Activated CD4-positive, alpha-beta T cell treated with anti-CD3 and anti-CD28 coated beads, Interleukin-2, amount 50 U/mL, for 48 hours (primary cell): ENCODE results near the gene ANKRD60.

Experiments used
- DNase-seq, 2 experiments: peaks; one replicate each; pipeline ENCODE4 v3.0.0-alpha.2; 2020

The ANKRD60 gene

DNA sequence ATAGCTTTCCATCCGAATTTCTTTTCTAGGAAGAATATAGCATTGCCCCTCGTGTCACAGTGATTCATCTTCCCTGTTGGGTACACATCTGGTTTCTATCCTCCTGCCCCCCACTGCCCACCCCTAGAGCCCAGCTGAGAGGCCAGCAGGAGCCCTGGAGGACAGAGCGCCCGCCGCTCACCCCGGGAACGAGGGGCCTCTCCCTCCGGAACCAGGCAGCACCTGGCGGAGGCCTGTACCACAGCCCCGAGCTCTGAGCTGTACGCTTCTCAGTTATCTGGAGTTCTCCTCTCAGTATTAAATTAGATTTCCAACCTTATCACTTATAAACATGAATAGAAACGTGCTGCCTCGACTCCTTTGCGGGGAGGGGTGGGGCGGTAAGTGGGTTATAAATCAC lies 6.0 kb downstream of the ANKRD60 start:
- DNase-seq = no peak

DNA sequence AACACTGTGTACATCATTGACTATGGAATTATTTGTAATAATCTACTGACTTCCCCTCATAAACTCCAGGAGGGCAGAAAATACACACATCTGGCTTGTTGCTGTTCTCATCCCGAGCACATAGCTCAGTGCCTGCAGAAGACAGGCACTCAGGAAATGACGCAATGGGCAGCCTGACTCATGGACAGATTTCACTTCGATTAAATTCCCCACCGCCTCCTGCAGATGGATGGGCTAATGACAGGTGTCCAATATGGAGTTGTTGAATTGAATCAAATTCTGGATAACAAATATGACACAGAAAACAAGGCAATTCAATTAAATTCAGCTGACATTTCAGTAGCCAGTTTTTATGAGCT lies 9.1 kb downstream of the ANKRD60 start:
- no peak for DNase-seq

DNA sequence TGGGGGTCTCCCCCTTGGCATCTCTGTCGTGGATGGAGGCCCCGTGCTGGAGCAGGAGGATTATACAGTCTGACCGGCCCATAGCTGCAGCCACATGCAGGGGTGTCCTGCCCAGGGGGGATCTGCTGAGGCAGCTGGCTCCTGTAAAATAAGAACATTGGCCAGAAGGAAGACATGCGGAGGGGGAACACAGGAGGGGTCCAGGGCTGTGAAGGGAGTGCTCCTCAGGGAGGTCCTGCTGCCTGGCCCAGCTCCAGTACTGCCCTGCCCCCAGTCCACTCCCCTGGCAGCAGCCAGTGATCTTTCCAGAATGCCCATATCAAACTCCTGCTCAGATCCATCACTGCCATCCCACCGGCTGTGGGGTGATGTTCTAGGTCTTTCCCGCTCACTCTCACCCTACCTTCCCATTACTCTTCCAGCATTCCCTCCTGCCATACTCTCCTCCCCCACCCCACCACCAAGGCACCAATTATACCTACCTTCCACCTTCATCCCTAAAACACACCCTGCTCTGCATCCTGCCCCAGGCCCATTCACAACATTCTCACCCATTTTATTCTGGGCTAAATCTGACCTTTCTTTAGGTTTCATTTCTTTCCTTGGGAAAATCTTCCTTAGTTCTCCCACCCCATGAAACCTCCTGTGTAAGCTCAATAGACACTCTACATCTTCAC lies 9.7 kb downstream of the ANKRD60 start:
- DNase-seq = no peak

DNA sequence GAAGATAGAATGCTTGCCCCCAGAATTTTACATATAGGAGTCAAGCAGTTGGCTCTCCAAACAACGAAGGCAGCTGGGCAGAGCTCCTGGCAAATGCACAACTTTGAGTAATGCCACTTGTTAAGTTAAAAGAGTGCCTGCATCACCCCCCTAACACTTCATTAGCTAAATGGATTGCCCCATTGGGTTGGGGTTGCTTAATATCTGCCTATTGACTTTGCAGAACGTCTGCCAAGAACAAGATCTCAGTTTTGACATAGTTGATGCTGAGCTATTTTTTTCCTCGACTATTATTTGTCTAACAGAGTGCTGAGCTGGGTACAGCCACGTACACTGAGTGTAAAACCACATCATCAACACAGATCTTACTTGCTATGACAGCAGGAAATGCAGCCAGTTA lies 12.1 kb downstream of the ANKRD60 start:
- no peak for DNase-seq

DNA sequence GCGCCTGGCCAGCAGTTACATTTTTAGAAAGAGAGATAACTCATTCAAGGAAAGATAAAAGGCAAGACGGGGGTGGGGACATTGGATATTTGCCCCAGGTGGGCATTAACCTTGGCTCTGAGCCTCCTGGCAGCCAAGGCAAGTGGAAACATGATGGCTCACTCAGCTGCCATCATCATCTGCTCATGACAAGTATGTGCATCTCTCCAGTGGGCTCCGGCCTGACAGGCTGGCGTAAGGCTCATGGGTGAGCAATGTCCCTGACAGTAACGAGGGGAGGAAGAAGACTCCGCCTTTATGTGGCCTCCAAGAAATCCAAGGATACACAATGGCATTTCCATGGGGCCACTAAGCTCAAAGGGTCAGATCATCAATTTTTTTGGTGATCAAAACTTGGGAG lies 13.3 kb downstream of the ANKRD60 start:
- DNase-seq = no peak

DNA sequence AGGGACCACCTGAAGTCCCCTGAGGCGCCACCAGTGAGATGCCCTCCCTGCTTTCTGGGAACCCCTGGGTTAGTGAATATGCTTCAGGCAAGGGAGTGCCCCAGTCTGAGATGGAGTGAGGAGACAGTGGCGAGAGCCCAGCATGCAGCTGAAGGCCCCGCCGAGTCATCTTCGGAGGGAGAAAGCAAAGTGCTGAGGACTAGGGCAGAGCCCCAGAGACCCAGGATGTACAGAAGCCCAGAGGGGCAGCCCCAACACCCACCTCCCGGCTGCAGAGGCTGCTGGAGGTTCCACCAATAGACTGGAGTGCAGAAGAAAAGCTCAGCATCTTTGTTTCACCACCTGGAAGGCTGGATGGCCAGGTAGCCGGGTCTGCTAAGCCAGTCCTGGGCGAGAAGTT lies 14.1 kb downstream of the ANKRD60 start:
- no peak for DNase-seq

DNA sequence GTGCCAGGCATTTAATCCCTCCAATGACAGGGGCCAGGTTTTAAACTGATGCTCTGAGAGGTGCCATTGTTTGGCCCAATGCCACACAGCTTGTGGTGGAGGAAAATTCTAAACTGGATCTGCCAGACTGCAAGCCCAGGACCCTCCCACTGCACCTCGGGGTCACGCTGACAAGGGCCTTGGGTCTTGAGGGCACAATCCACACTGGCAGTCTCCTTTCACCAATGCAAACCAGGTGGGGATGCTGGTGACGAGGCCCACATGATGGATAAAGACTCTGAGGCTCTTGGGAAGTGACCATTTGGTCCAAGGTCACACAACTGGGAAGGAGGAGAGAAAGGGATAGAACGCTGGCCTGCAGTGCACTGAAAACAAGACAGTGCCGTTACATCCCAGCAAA lies 14.7 kb downstream of the ANKRD60 start:
- DNase-seq = no peak

DNA sequence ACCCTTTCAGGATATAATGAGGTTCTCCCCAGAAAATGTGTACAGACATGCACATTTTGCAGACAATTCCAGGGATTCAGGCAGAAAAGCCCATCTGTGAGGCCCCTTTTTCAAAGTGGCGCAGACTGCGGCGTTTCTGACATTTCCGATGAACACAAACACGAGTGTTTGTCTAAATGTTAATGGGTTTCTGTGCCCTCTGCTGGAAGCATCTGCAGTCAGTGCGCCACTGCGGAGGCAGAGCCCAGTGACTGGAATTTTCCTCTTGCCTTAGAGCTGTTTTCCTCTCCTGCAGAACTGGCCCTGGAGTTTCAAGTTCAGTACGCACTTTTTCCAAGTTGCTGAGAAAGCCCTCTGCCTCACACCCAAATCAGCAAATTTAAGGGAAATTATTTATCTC lies 15.3 kb downstream of the ANKRD60 start:
- DNase-seq = no peak

DNA sequence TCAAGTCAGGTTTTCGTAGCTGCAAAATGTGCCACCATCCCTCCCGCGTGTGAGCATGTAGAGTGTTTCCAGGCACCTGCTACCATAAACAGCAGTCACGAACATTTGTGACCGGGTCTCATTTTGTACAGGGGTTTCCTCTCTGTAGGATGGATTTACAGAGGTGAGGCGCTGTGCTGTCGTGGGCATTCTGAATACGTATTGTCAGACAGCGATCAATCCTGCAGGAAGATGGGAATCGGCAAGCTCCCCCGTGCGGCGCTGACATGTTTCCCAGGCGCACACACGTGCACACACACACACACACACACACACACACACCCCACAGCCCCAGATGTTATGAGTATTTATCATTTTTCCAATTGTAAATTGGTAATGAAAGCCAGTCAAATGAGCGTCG lies 15.8 kb downstream of the ANKRD60 start:
- DNase-seq = no peak

DNA sequence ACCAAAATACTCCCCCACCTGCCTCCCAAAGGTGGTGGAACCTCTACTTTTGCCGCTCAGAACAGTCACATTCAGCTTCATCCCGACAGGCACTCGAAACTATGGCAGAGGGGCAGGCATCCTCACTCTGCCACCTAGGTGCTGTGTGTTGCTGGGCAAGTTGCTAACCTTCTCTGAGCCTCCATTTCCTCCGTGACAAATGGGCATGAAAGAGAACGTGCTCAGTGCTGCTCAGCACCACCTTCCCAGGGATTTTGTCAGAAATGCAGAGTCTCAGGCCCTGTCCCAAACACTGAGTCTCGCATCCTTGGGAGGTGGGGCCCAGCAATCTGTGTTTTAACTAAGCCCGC lies 18.1 kb downstream of the ANKRD60 start:
- no peak for DNase-seq

DNA sequence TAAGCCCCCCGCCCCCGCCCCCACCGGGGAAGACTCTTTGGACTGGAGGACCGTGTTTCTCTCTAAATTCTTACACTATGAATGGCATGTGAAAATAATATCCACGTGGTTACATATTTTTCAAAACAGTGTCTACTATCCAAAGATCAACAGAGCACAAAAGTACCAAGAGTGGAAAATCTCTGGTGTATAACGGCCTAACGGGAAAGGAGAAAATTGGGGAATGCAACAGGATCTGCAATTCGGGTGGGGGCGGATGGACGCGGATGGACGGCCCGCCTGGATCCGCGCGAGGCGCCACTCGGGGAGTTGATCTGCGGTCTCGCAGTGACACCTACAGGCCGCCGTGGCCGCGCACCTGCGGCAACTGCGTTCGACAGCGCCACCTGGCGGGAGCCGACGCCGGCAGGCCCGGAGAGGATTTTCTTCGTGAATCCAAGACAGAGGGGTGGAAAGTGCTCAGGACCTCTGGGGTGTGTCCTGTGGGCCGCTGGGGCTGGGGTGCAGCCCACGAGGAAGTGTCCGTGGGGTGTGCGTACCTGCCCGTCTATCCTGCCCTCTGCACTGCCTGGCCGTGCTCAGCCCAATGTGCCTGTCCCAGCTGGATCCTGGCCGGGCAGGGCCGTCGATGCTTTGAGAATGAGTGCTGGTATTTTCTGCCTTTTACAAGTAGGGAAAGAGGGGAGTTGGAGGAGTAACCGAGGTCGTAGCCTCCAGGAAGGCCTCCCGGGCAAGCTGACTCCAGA lies 18.6 kb downstream of the ANKRD60 start:
- DNase-seq = peak; percentile 90 to 91

DNA sequence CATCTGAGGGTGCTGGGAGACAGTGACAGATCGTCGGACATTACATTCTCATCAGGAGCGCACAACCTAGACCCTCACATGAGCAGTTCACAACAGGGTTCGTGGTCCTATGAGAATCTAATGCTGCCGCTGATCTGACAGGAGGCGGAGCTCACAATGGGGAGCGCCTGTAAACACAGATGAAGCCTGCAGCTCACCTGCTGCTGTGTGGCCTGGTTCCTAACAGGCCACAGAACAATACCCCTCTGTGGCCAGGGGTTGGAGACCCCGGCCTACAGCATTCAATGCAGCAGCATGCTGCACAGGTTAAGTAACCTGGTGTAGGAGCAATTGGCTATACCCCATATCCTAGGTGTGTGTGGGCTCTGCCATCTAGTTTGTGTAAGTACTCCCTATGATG lies 19.5 kb downstream of the ANKRD60 start:
- no peak for DNase-seq

DNA sequence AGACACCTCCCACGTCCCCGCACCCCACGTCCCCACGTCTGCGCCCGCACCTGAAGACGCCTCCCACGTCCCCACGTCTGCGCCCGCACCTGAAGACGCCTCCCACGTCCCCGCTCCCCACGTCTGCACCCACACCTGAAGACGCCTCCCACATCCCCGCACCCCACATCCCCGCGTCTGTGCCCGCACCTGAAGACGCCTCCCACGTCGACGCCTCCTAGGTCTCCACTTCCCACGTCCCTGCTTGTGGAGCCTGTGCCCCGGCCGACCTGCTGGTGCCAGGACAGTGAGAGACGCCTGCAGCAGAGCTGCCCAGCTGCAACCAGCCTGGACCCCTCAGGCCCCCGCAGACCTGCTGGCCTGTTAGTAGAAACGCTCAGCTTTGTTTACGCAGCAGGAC lies 22.6 kb downstream of the ANKRD60 start:
- DNase-seq = no peak

DNA sequence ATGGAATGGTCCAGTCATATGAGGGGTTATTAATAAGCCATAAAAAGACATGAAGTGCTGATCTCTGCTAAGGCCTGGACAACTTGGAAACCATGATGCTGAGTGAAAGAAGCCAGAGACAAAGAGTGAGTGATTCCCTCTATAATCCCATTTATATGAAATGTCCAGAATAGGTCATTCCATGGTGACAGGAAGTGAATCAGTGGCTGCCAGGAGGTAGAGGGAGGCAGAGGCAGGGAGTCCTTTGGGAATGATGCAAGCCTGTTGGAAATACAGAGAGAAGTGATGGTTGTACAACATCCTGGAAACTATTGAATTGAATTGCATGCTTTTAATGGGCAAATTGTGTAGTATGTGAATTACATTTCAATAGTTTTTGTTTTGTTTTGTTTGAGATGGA lies 26.4 kb downstream of the ANKRD60 start:
- no peak for DNase-seq

DNA sequence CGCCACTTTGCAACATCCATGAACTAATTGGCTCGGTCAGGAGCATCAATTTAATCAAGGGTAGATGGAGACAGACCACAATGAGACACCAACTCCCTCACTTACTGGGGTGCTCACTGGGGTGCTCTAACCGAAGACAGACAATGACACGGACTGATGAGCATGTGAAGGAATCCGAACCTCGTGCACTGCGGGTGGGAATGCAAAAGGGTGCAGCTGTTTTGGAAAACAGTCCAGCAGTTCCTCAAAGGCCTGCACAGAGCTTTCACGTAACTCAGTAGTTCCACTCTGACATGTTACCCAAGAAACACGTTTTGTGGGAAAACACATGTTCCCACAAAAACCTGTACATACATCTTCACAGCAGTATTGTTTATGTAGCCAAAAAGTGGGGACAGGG lies 26.8 kb downstream of the ANKRD60 start:
- DNase-seq = no peak

DNA sequence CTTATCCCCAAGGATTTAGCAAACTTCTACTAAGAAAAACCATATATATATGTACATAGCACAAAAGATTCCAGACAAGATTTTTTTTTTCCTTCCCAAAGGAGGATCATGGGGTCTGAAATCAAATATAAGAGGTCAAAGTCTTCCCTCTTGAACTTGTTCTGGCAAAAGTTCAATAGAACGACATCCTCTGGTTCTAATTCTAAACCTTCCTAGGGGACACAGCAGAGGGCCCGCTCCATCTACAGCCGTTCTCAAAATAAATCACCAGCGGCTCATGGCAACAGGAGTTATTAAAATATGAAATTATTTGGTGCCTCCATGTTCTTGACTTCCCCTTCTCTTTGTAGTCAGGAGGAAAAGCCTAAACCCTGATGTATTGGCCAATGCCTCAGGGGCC lies 29.0 kb downstream of the ANKRD60 start:
- no peak for DNase-seq

DNA sequence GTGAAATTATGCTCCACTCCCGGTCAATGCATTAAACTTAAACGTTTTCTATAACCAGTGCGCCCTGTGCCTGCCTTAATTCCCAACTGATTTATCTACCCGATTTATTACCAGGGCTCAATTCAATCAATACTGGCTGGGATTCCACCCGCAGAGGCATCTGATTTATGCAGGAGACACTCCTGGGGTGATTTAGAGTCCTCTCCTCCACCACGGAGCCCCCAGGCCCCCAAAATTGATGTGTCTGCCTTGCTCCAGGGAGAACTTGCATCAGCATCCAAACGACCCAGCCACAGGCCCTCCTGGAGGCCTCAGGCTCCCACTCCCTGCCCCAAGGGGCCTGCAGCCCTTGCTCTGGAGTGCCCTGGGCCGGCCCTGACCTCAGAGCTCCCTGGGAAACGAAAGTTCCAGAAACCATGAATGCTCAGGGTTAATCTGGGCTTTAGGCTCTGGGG lies 29.5 kb downstream of the ANKRD60 start:
- no peak for DNase-seq

DNA sequence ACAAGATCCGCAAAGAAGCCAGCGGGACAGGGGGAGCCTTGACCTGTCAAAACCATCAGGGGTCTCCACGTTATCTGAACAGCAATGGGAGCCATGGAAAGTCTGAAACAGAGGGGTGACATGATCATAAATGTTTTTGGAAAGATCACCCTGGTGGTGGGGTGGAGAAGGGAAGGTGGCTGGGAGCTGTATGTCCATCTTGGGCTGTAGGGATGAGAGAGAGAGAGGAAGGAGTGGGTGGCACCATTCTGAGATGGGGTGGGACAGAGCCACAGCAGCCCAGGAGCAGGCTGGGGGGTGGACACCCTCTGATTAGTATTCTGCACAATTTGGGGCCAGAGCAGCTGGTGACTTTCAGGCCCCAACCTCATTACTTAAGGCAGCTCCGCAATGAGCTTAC lies 30.1 kb downstream of the ANKRD60 start:
- no peak for DNase-seq

DNA sequence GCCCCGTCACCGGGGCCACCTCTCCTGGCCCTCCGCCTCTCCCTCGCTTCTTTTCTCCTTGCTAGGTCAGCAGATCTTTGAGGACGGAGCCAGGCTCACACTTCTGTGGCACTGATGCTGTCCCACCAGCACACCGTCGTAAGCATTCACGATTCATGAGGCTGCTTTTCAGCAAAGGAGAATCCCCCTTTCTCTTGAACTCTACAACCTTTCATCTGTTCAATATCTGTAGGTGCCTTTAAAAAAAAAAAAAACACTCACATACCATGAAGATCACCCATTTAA lies 31.3 kb downstream of the ANKRD60 start:
- no peak for DNase-seq

DNA sequence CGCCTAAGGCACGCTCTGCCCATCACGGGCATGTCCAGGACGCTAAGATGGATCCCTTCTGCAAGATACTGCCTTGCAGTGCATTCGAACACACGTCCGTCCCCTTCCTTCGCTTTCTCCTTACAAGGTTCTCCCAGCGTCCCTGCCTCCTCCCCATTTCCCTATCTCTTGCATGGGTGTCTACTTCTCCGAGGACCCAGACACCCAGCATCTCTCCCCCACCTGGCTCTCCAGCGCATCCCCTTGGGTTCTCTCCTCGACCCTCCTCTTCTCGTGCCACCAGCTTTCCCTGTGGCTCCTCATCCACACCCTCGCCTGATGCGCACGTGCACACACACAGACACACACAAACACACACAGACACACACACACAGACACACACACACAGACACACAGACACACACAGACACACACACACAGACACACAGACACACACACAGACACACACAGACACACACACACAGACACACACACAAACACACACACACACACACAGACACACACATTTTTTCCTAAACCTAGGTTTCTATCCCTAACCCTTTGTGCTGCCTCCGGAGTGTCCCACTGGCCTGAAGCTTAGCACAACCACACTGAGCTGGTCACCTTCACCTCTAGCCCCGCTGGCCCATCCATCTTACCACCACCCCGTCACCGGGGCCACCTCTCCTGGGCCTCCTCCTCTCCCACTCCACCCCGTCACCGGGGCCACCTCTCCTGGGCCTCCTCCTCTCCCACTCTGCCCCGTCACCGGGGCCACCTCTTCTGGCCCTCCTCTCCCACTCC lies 31.9 kb downstream of the ANKRD60 start:
- DNase-seq = no peak

DNA sequence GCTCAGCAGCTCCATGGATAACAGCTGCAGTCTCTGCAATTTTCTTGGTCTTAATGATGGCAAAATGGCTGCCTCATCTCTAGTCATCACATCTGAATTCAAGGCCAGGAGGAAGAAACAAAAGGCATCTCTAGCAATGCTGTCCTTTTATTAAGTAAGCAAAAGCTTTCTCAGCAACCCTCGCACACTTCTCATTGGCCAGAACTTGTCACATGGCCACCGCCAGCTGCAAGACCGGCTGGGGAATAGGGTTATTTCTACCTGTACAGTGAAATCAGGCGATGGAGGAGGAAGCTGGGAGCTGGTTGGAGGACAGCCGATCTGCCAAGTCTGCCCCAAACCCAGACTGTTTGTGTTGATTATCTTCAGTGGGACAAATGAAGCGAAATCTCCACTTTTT lies 33.4 kb downstream of the ANKRD60 start:
- no peak for DNase-seq

DNA sequence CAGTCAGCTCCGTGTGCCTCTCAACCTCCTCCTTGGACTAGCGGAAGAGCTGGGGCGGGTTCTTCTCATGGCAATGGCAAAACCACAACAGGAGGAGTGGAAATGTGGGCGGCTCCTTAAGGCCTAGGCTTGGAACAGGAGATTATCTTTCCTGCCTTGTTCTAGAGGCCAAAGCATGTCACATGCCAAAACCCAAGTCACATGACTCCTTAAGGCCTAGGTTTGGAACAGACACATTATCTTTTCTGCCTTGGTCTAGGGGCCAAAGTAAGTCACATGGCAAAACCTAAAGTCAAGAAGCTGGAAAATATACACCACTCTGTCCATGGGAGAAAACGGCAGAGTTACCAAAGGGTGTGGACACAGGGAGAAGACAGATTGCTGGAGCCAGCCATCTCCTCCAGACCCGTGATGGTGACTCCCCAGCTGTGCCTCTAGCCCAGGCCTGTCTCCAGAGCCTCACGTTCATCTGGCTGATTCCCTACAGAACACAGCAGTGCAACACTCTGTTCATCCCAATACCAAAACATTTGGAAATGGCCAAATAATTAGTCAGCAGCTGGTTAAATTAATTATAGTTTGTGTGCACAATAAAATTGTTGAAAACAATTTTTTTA lies 34.2 kb downstream of the ANKRD60 start:
- no peak for DNase-seq

DNA sequence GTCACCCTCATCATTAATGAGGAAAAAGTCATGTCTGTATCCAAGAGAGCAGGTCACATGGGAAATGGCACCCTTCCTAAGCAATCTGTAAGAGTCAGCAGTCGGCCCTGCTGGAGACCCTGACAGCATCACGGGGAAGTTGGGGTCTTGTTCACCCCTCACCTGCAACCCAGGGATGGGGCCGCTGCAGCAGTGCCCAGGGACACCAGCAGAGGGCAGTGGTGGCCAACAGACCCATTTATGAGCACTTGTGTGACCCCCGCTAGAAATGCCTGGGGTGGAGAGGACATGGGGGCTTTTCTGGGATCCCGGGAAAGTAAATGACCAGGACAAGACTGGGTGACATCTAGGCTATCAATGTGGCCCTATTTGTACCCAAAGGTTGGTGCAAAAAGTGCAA lies 35.9 kb downstream of the ANKRD60 start:
- peak; percentile 52 to 54 for DNase-seq

DNA sequence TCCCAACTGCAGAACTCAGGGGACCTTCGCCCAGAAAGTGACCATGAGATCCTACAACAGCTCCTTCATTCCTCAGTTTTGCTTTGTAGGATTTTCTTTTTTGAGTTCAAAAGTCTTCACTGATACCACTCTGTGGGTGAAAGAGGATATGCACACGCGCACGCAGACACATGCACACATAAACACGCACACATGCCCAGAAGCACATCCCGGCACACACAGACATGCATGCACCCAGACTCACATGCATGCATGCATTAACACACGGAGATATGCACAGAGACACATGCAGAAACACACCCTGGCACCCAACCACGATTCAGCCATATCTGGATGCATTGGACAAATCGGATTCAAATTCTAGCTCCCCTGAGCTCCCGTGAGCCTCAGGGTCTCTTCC lies 36.4 kb downstream of the ANKRD60 start:
- DNase-seq = no peak
